ENCODE data around the gene ZNF77. TPM values are rescaled to one million over a fixed set of nuclear protein-coding genes. Genes with fewer than 3 reads are reported as not detected.
A peak's percentile ranks its signal among the peaks of the same experiment; 100 is the strongest.

Gene ZNF77
- total RNA-seq, 1 experiment from 2014 or later = 5.9 TPM

DNA sequence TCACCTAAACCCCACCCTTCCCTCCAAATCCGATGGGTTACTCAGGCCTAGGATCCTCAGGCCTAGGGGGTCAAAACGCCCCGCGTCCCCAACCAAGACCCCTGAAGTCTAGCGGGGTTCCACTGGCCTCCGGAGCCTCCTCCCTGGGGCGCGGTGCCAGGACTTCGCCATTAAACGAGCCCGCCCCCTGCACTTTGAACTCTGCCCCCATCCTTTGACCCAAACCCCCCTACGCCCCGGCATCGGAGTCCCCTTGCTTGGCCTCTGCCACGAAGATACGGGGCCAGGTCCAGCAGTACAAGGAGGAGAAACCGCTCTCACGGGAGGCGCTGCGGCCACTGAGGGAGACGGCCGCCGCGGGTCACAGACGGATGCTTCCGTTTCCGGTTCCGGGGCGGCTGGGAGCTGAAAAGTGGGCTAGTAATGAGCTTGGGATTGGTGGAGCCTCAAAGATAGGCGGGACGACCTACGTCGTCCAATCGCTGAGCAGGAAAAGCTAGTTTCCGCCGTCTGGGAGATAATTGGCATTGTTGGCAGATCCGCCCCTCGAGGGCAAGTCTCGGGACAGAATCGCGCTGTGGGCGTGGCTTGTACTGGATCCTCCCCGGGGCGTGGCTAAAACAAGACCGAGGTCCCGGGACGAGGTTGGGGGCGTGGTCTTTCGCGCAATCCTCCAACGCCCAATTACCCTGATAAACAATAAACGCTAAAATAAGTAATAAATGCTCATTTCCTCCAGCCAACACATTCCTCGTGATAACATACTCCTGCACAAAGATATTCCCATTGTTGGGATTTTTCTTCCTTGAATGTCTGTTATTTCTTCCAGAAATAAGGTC lies 5.7 kb upstream of the ZNF77 start (continued):
- TF ChIP-seq, protein P1, sequence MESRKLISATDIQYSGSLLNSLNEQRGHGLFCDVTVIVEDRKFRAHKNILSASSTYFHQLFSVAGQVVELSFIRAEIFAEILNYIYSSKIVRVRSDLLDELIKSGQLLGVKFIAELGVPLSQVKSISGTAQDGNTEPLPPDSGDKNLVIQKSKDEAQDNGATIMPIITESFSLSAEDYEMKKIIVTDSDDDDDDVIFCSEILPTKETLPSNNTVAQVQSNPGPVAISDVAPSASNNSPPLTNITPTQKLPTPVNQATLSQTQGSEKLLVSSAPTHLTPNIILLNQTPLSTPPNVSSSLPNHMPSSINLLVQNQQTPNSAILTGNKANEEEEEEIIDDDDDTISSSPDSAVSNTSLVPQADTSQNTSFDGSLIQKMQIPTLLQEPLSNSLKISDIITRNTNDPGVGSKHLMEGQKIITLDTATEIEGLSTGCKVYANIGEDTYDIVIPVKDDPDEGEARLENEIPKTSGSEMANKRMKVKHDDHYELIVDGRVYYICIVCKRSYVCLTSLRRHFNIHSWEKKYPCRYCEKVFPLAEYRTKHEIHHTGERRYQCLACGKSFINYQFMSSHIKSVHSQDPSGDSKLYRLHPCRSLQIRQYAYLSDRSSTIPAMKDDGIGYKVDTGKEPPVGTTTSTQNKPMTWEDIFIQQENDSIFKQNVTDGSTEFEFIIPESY (IDR thresholded peaks at IDR 0.05; ENCODE audit: extremely low read depth, insufficient replicate concordance, low read length) = no peak
- TF ChIP-seq FOSL1 (IDR thresholded peaks at IDR 0.05; ENCODE audit: low read depth) (no peak), EGR1 (IDR thresholded peaks at IDR 0.05; ENCODE audit: low read depth) (peak; percentile 66; the same call in 1 of the 2 replicates), YY1 (IDR thresholded peaks at IDR 0.05; ENCODE audit: extremely low read depth, insufficient replicate concordance, low read depth, low read length) (peak; percentile 66), CBX3 (IDR thresholded peaks at IDR 0.05; ENCODE audit: low read depth) (no peak)

DNA sequence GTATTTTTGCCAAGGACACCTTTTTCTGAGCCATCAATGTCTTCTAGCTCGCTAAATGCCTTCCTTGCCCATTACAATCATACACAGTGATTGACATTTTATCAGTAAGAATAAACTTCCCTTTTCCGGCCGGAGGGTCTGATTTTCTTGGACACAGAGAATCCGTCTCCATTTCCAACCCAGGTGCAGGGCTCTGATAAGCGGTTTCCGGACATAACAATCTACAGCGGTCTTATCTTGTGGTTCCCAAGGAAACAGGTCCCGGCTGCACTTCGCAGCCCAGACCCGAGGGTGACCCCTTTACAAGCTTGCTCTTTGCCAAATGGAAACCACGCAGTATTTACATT lies 5.1 kb upstream of the ZNF77 start:
- BruUV-seq (replicated peaks) = TSS peak; percentile 77
- Histone ChIP-seq H3K9me3 (ENCODE audit: control insufficient read depth in 1 of 2, insufficient read depth in 1 of 2, low read depth in 1 of 2, low read length in 2 of 2) (no peaks in the 10 kb centered on the region), H3K79me2 (ENCODE audit: insufficient read depth, low read length) (peaks cover 17% of the 10 kb centered on the region), H3K4me1 (ENCODE audit: control insufficient read depth in 1 of 2, insufficient read depth in 2 of 2, low read length in 2 of 2) (peaks cover 12 to 31% of the 10 kb centered on the region in 2 experiments; a peak in 3 of 4 replicates), H3K27ac (ENCODE audit: low read depth, low read length) (peak overlapping the region; percentile 70), H3K9ac (ENCODE audit: low read length) (peak overlapping the region; percentile 83), H2AFZ (ENCODE audit: low read depth, low read length, poor library complexity, severe bottlenecking) (no peak overlapping the region), H3K9me2 (ENCODE audit: insufficient read depth) (no peaks in the 10 kb centered on the region), H3K4me3 (replicated peaks in 1 of 2; ENCODE audit: low read depth in 1 of 2, low read length in 2 of 2) (peak overlapping the region; percentile 90 to 91), H4K20me1 (ENCODE audit: insufficient read depth) (no peaks in the 10 kb centered on the region), H3K4me2 (ENCODE audit: low read length) (peak overlapping the region; percentile 88), H3K36me3 (ENCODE audit: control insufficient read depth in 1 of 2, insufficient read depth in 2 of 2, low read length in 2 of 2) (no peaks in the 10 kb centered on the region), H3K27me3 (ENCODE audit: insufficient read depth, low read length) (no peaks in the 10 kb centered on the region)
- intact Hi-C loops (cut with micrococcal nuclease) = loop anchor here (5.0 kb wide), 1 partner anchor 327 kb away; no protein-coding TSS in a partner anchor
- no peak for TF ChIP-seq CBX3 (IDR thresholded peaks at IDR 0.05; ENCODE audit: low read depth)
- TF ChIP-seq, protein P2, sequence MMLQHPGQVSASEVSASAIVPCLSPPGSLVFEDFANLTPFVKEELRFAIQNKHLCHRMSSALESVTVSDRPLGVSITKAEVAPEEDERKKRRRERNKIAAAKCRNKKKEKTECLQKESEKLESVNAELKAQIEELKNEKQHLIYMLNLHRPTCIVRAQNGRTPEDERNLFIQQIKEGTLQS (IDR thresholded peaks at IDR 0.05) = no peak
- no peak for TF ChIP-seq EGR1 (IDR thresholded peaks at IDR 0.05; ENCODE audit: low read depth)
- no peak for TF ChIP-seq ZNF274 (IDR thresholded peaks at IDR 0.05; ENCODE audit: low read depth, low read length)
- no peak for TF ChIP-seq YY1 (IDR thresholded peaks at IDR 0.05; ENCODE audit: extremely low read depth, insufficient replicate concordance, low read depth, low read length)
- TF ChIP-seq RAD21 (IDR thresholded peaks at IDR 0.05; ENCODE audit: low read depth) = no peak
- TF ChIP-seq EZH2 (IDR thresholded peaks at IDR 0.05) = no peak
- TF ChIP-seq, protein P3, sequence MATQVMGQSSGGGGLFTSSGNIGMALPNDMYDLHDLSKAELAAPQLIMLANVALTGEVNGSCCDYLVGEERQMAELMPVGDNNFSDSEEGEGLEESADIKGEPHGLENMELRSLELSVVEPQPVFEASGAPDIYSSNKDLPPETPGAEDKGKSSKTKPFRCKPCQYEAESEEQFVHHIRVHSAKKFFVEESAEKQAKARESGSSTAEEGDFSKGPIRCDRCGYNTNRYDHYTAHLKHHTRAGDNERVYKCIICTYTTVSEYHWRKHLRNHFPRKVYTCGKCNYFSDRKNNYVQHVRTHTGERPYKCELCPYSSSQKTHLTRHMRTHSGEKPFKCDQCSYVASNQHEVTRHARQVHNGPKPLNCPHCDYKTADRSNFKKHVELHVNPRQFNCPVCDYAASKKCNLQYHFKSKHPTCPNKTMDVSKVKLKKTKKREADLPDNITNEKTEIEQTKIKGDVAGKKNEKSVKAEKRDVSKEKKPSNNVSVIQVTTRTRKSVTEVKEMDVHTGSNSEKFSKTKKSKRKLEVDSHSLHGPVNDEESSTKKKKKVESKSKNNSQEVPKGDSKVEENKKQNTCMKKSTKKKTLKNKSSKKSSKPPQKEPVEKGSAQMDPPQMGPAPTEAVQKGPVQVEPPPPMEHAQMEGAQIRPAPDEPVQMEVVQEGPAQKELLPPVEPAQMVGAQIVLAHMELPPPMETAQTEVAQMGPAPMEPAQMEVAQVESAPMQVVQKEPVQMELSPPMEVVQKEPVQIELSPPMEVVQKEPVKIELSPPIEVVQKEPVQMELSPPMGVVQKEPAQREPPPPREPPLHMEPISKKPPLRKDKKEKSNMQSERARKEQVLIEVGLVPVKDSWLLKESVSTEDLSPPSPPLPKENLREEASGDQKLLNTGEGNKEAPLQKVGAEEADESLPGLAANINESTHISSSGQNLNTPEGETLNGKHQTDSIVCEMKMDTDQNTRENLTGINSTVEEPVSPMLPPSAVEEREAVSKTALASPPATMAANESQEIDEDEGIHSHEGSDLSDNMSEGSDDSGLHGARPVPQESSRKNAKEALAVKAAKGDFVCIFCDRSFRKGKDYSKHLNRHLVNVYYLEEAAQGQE (IDR thresholded peaks at IDR 0.05; ENCODE audit: low read depth) = no peak
- no peak for TF ChIP-seq EZH2phosphoT487 (IDR thresholded peaks at IDR 0.05; ENCODE audit: borderline replicate concordance)
- no peak for TF ChIP-seq JUND (IDR thresholded peaks at IDR 0.05)
- TF ChIP-seq POLR2A (IDR thresholded peaks at IDR 0.05; ENCODE audit: borderline replicate concordance, extremely low read depth, insufficient read depth, insufficient read length) = no peak
- TF ChIP-seq, protein P1 (IDR thresholded peaks at IDR 0.05; ENCODE audit: extremely low read depth, insufficient replicate concordance, low read length) = no peak
- no peak for TF ChIP-seq SP1 (IDR thresholded peaks at IDR 0.05; ENCODE audit: low read depth)
- TF ChIP-seq CEBPB (IDR thresholded peaks at IDR 0.05; ENCODE audit: low read depth) = no peak
- ChIA-PET CTCF (interaction anchor here (0.7 to 2.9 kb wide), 23 partner anchors 10 to 535 kb away, joined by 3 to 34 read pairs (median 9); partner anchors contain the start of genes TLE6, ZNF555 and ZNF57), RAD21 (ENCODE audit: low non-redundant PET in 1 of 2, low total read pairs in 2 of 2, uncharacterized antibody in 2 of 2, unreplicated experiment in 2 of 2) (interaction anchor here (0.5 to 1.0 kb wide), 6 partner anchors 13 to 326 kb away, joined by 3 to 5 read pairs (median 4); partner anchors contain the start of genes GNG7 (in 1 of the 2) and TLE6 (in 1 of the 2)), POLR2A (interaction anchor here (0.6 to 1.9 kb wide), 8 partner anchors 49 to 335 kb away, joined by 3 to 9 read pairs (median 4); partner anchors contain the start of gene ZNF57)
- DNase-seq (ENCODE audit: low read depth, low spot score) (no peak), ATAC-seq (peak; percentile 21)

Data from HCT116 (cell line).